Measurements from ENCODE around the gene MCM3AP. TPM values are rescaled to one million over a fixed set of nuclear protein-coding genes. Genes with fewer than 3 reads are reported as not detected.

The MCM3AP gene
- total and polyA plus RNA-seq, 9 of the 15 experiments (the other 6 are each of a cell fraction or from before 2014, with no cell fraction given), result 6.5 to 179 (median 69.6) TPM

DNA sequence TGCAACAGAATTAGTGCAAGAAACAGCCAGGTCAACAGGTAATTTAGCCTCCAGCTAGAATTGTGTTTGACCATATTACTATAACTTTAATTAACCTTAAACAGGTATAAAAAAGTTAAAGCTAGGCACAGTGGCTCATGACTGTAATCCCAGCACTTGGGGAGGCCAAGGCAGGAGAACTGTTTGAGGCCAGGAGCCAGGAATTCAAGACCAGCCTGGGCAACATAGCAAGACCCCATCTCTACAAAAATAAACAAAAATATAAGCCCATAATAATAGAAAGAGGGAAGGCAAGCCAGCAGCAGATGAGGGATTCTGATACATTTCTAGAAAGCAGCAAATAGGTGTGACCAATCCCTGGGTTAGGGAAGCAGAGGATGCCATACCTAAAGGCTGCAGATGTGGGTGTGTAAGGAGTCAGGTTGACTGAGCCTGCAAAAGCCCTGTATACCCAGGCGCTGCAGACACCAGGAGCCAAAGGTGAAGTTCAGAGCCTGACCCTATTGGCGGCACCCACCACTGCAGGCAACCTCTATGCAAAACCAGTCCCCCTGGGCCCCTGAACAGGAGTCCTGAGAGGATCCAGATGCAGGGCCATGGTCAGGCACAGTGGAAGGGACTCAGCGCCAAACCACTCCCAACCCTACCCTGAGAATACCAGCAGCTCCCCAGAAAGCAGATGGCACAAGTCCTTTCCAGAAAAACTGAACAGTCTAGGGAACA, 37.6 kb downstream of the MCM3AP start:
- Histone ChIP-seq H3K9ac (ENCODE audit: insufficient read depth in 1 of 2, low read depth in 2 of 2, low read length in 2 of 2) (peak overlapping the region in 1 of 2 experiments; percentile 58; a peak in 1 of 4 replicates), H4K20me1 (replicated peaks; ENCODE audit: control insufficient read depth, insufficient read depth, low read length) (0 out of 2 replicates have a peak, but pooled peaks cover 11% of the 10 kb centered on the region), H3K4me1 (replicated peaks in 1 of 2; ENCODE audit: control insufficient read depth in 2 of 2, insufficient read depth in 2 of 2, low read length in 2 of 2) (peaks cover 7 to 9% of the 10 kb centered on the region in 2 experiments; a peak in 4 of 5 replicates), H3K4me2 (ENCODE audit: insufficient read depth, low read length) (no peak overlapping the region), H3K27me3 (ENCODE audit: control insufficient read depth in 2 of 2, insufficient read depth in 2 of 2, low read length in 2 of 2) (no peaks in the 10 kb centered on the region), H3K27ac (ENCODE audit: extremely low read depth, low read depth, low read length) (no peak overlapping the region), H3K36me3 (ENCODE audit: control insufficient read depth, insufficient read depth, low read length) (peaks cover 96% of the 10 kb centered on the region), H3K9me1 (ENCODE audit: control insufficient read depth, insufficient read depth, low read length) (no peaks in the 10 kb centered on the region), H3K79me2 (ENCODE audit: control insufficient read depth, insufficient read depth, low read length) (no peaks in the 10 kb centered on the region; the same call in 1 of the 3 replicates), H2AFZ (ENCODE audit: low read depth, low read length) (no peak overlapping the region), H3K4me3 (no peak overlapping the region), H3K9me3 (replicated peaks; ENCODE audit: control insufficient read depth, insufficient read depth, low read depth, low read length) (no peaks in the 10 kb centered on the region)
- DNase-seq (ENCODE audit: extremely low read depth in 1 of 4, low spot score in 3 of 4) (no peak), FAIRE-seq (no peak), ATAC-seq (no peak)
- in situ Hi-C loops (cut with MboI), result no loop called here
- intact Hi-C loops (cut with micrococcal nuclease), result no loop called here
- 97% methylated on average over 3 of the region's 3 CpGs for WGBS (ENCODE audit: insufficient coverage, low coverage, missing lambda C conversion rate)
- TF ChIP-seq SOX6 (IDR thresholded peaks at IDR 0.05), result no peak
- TF ChIP-seq POLR2A (conservative IDR thresholded peaks at IDR 0.05), result peak; percentile 59; the same call in 1 of the 2 replicates
- TF ChIP-seq POLR2AphosphoS2 (IDR thresholded peaks at IDR 0.05; ENCODE audit: low read length), result 0 out of 2 replicates have a peak, but pooled peaks have one; percentile 29
- TF ChIP-seq CBFA2T2 (conservative IDR thresholded peaks at IDR 0.05), result no peak
- peak; percentile 67 for TF ChIP-seq ZNF121 (CRISPR knock-in tag; conservative IDR thresholded peaks at IDR 0.05)
- ChIA-PET POLR2A (interaction anchor here (2.6 kb wide), 1 partner anchor 15 kb away, joined by 7 read pairs; no protein-coding TSS in a partner anchor), CTCF (ENCODE audit: low intra/inter-chr PET ratio) (no interaction called here)
- BruUV-seq (replicated peaks), result no TSS peak

DNA sequence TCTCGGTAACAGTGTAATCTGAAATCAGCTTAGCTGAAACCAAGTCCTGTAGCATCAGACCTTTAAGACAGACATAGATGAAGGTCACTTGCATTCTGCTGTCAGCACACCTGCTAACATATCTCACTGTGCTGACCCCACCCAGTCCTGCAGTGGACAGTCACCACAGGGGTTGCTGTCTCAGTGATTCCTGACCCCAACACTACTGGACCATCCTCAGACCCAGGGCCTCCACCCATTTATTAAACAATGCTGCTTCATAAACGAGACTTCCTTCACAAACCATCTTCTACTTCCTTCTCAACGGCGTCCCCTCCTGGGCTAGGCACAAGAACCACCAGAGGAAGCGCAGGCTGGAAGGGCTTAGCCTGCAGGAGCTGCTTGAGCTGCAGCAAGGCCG, 39.1 kb downstream of the MCM3AP start:
- in situ Hi-C loops (cut with MboI), result no loop called here
- peaks cover 96% of the 10 kb centered on the region for H3K36me3 ChIP-seq (ENCODE audit: control insufficient read depth, insufficient read depth, low read length)
- POLR2A ChIA-PET, result interaction anchor here (0.6 to 2.6 kb wide), 7 partner anchors 12 to 166 kb away, joined by 3 to 7 read pairs (median 3); no protein-coding TSS in a partner anchor

More for the DNA sequence above, 39.1 kb downstream of the MCM3AP start:
- Histone ChIP-seq H3K9me3 (replicated peaks; ENCODE audit: control insufficient read depth, insufficient read depth, low read depth, low read length) (no peaks in the 10 kb centered on the region), H3K4me2 (ENCODE audit: insufficient read depth, low read length) (no peak overlapping the region), H3K27ac (ENCODE audit: extremely low read depth, low read depth, low read length) (no peak overlapping the region), H3K27me3 (ENCODE audit: control insufficient read depth in 2 of 2, insufficient read depth in 2 of 2, low read length in 2 of 2) (no peaks in the 10 kb centered on the region), H3K4me3 (no peak overlapping the region), H3K9me1 (ENCODE audit: control insufficient read depth, insufficient read depth, low read length) (no peaks in the 10 kb centered on the region), H3K4me1 (replicated peaks in 1 of 2; ENCODE audit: control insufficient read depth in 2 of 2, insufficient read depth in 2 of 2, low read length in 2 of 2) (peaks cover 7 to 9% of the 10 kb centered on the region in 2 experiments; a peak in 4 of 5 replicates), H3K79me2 (ENCODE audit: control insufficient read depth, insufficient read depth, low read length) (no peaks in the 10 kb centered on the region; the same call in 1 of the 3 replicates), H3K9ac (ENCODE audit: insufficient read depth in 1 of 2, low read depth in 2 of 2, low read length in 2 of 2) (peak overlapping the region in 1 of 2 experiments; percentile 29; a peak in 1 of 4 replicates), H4K20me1 (replicated peaks; ENCODE audit: control insufficient read depth, insufficient read depth, low read length) (0 out of 2 replicates have a peak, but pooled peaks cover 11% of the 10 kb centered on the region), H2AFZ (ENCODE audit: low read depth, low read length) (no peak overlapping the region)
- TF ChIP-seq POLR2G (IDR thresholded peaks at IDR 0.05; ENCODE audit: low read depth, low read length) (0 out of 2 replicates have a peak, but pooled peaks have one; percentile 22), POLR2A (conservative IDR thresholded peaks at IDR 0.05) (peak; percentile 61), POLR2AphosphoS5 (IDR thresholded peaks at IDR 0.05; ENCODE audit: control insufficient read depth, insufficient read depth, low read depth, low read length) (0 out of 2 replicates have a peak, but pooled peaks have one; percentile 20), ZNF589 (CRISPR knock-in tag; IDR thresholded peaks at IDR 0.05; ENCODE audit: low read depth) (no peak), RFX1 (IDR thresholded peaks at IDR 0.05) (no peak)
- DNase-seq (ENCODE audit: extremely low read depth in 1 of 4, low spot score in 3 of 4), result peak in 1 of 4 experiments; percentile 13
- no peak for FAIRE-seq
- CTCF ChIA-PET (ENCODE audit: low intra/inter-chr PET ratio), result no interaction called here
- BruUV-seq (replicated peaks), result no TSS peak
- intact Hi-C loops (cut with micrococcal nuclease), result no loop called here
- 83% methylated on average over 5 of the region's 6 CpGs for WGBS (ENCODE audit: insufficient coverage, low coverage, missing lambda C conversion rate)
- no peak for ATAC-seq

Measured in K562 (cell line).